CD14-positive monocyte (primary cell): ENCODE results near the gene SUSD5. TPM values are rescaled to one million over a fixed set of nuclear protein-coding genes. Genes with fewer than 3 reads are reported as not detected.

Source experiments
- DNase-seq, 3 donors: peaks; one replicate each; pipeline ENCODE4 v3.0.0-alpha.2; 2011 to 2022
- H2AFZ ChIP-seq: 2 replicates; pipeline ENCODE4 v1.6.0; 2012; ENCODE audit warnings: mild to moderate bottlenecking, low read depth, low read length, inconsistent platforms; ENCODE audit not compliant: insufficient read depth, poor library complexity, severe bottlenecking
- H3K27ac ChIP-seq, 2 donors: 1 replicate in 1 of 2; 2 replicates in 1 of 2; pipeline ENCODE4 v1.5.1; 2012 to 2013; ENCODE audit warnings: low read length in 2 of 2, control low read depth in 1 of 2, inconsistent platforms in 1 of 2, low read depth in 1 of 2, mild to moderate bottlenecking in 1 of 2
- H3K27me3 ChIP-seq, 2 donors: one replicate each; pipeline versions ENCODE4 v1.6.0 to v1.6.1; 2011 to 2013; ENCODE audit warnings: low read length in 2 of 2; ENCODE audit not compliant: control insufficient read depth in 2 of 2, insufficient read depth in 2 of 2
- H3K36me3 ChIP-seq, 2 donors: replicated peaks in 1 of 2; 1 replicate in 1 of 2; 2 replicates in 1 of 2; pipeline versions ENCODE4 v1.5.1 to v1.6.1; 2012 to 2013; ENCODE audit warnings: low read length in 2 of 2, control low read depth in 1 of 2, inconsistent platforms in 1 of 2, mild to moderate bottlenecking in 1 of 2; ENCODE audit not compliant: insufficient read depth in 2 of 2, control insufficient read depth in 1 of 2
- H3K4me1 ChIP-seq, 2 donors: 1 replicate in 1 of 2; 2 replicates in 1 of 2; pipeline versions ENCODE4 v1.5.1 to v1.6.1; 2012 to 2013; ENCODE audit warnings: low read length in 2 of 2, control low read depth in 1 of 2, inconsistent platforms in 1 of 2, mild to moderate bottlenecking in 1 of 2, moderate library complexity in 1 of 2; ENCODE audit not compliant: insufficient read depth in 2 of 2, control insufficient read depth in 1 of 2
- H3K4me2 ChIP-seq: replicated peaks from 2 replicates; pipeline ENCODE3; 2012; ENCODE audit warnings: low read length, moderate library complexity, mild to moderate bottlenecking; ENCODE audit not compliant: poor library complexity, severe bottlenecking; ENCODE audit errors: extremely low read depth
- H3K4me3 ChIP-seq, 3 experiments: fragments of 200-600 bp in 1 of 3; sonication (generic) in 1 of 3; replicated peaks in 1 of 3; 1 replicate in 2 of 3; 2 replicates in 1 of 3; pipeline ENCODE4 v1.5.1; 2011 to 2013; ENCODE audit warnings: low read length in 3 of 3, mild to moderate bottlenecking in 3 of 3, control low read depth in 2 of 3, low read depth in 2 of 3, inconsistent platforms in 1 of 3, moderate library complexity in 1 of 3
- H3K79me2 ChIP-seq: 2 replicates; pipeline ENCODE4 v1.6.0; 2012; ENCODE audit warnings: mild to moderate bottlenecking, control low read depth, inconsistent platforms, low read length, moderate library complexity; ENCODE audit not compliant: insufficient read depth
- H3K9ac ChIP-seq: 2 replicates; pipeline ENCODE4 v1.6.0; 2017; ENCODE audit warnings: low read length, mild to moderate bottlenecking; ENCODE audit not compliant: insufficient read depth, poor library complexity, severe bottlenecking
- H3K9me3 ChIP-seq, 2 donors: replicated peaks in 1 of 2; 1 replicate in 1 of 2; 2 replicates in 1 of 2; pipeline versions ENCODE4 v1.5.1 to v1.6.1; 2012 to 2013; ENCODE audit warnings: low read length in 2 of 2, control low read depth in 1 of 2; ENCODE audit not compliant: control insufficient read depth in 1 of 2, insufficient read depth in 1 of 2
- H4K20me1 ChIP-seq: 2 replicates; pipeline ENCODE4 v1.6.0; 2012; ENCODE audit warnings: mild to moderate bottlenecking, low read length, control low read depth, moderate library complexity; ENCODE audit not compliant: insufficient read depth
- H3K27ac Mint-ChIP-seq, 7 donors: one replicate each; pipeline ENCODE4 v1.8.0; 2020; ENCODE audit warnings: mild to moderate bottlenecking in 7 of 7, mixed read lengths in 7 of 7, moderate library complexity in 6 of 7, inconsistent platforms in 2 of 7
- H3K27me3 Mint-ChIP-seq, 3 donors: one replicate each; pipeline ENCODE4 v1.8.0; 2021 to 2022; ENCODE audit warnings: low read depth in 3 of 3, mild to moderate bottlenecking in 3 of 3, mixed read lengths in 3 of 3, moderate library complexity in 3 of 3, inconsistent platforms in 1 of 3
- H3K36me3 Mint-ChIP-seq, 2 donors: one replicate each; pipeline ENCODE4 v1.8.0; 2020; ENCODE audit warnings: mixed read lengths in 2 of 2, inconsistent platforms in 1 of 2, mild to moderate bottlenecking in 1 of 2
- H3K4me1 Mint-ChIP-seq: one replicate; pipeline ENCODE4 v1.8.0; 2020; ENCODE audit warnings: mild to moderate bottlenecking, mixed read lengths
- H3K4me3 Mint-ChIP-seq, 2 donors: one replicate each; pipeline ENCODE4 v1.8.0; 2020; ENCODE audit warnings: mild to moderate bottlenecking in 2 of 2, mixed read lengths in 2 of 2, moderate library complexity in 1 of 2
- H3K9me3 Mint-ChIP-seq, 7 donors: one replicate each; pipeline ENCODE4 v1.8.0; 2020 to 2022; ENCODE audit warnings: mixed read lengths in 7 of 7, mild to moderate bottlenecking in 6 of 7, moderate library complexity in 6 of 7, inconsistent platforms in 2 of 7
- CTCF ChIP-seq: fragments of 200-600 bp; IDR thresholded peaks from one replicate; pipeline ENCODE4 v1.8.0; 2022; ENCODE audit warnings: antibody characterized with exemption, mild to moderate bottlenecking
- WGBS: methylation state at CpG from one replicate; pipeline ENCODE4 v1.1.5; 2013; ENCODE audit warnings: missing lambda C conversion rate; ENCODE audit not compliant: insufficient coverage; 5-methylcytosine and 5-hydroxymethylcytosine counted together
- intact Hi-C, 2 donors: fragments of 100-400 bp; cut with micrococcal nuclease; formaldehyde crosslinking; loops; one replicate each; pipeline versions ENCODE4 v1.15.0 to v1.15.1; 2023
- polyA plus RNA-seq, 3 donors: library from polyadenylated mRNA; depleted of rRNA in 1 of 3; unstranded in 2 of 3; stranded (reverse) in 1 of 3; fragments of 300-500 nt in 2 of 3; fragments of >200 nt in 1 of 3; fragmentation: Illumina TruSeq in 2 of 3; gene quantifications; 1 replicate in 2 of 3; 2 replicates in 1 of 3; pipeline ENCODE4 v1.2.3, GENCODE V29; 2012 to 2021

SUSD5 gene
- polyA plus RNA-seq, 3 donors, result not detected

DNA sequence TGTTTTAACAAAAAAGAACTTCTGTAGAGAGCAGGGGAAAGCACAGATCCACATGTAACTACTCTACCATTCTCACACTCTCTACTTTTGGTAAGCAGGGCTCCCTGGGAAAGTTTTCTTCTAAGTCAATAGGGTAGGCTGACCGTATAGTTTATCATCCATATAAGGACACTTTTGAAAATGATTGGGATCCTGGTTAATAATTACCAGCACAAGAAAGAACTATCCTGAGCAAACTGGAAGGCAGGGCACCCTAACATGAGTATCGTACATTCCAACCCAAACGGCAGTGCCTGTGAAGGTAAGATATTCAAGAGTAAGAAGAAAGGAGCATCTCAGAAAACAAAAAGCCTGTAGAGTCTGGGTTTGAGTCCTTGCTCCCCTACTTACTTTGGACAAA is 22.1 kb downstream of the SUSD5 start:
- Histone ChIP-seq H3K4me2 (no peak overlapping the region), H2AFZ (no peak overlapping the region), H4K20me1 (no peaks in the 10 kb centered on the region), H3K27me3 (no peaks in the 10 kb centered on the region), H3K4me3 (no peak overlapping the region), H3K9me3 (no peaks in the 10 kb centered on the region), H3K36me3 (no peaks in the 10 kb centered on the region), H3K9ac (no peak overlapping the region), H3K79me2 (no peaks in the 10 kb centered on the region), H3K27ac (no peak overlapping the region), H3K4me1 (no peaks in the 10 kb centered on the region)
- TF ChIP-seq CTCF, result no peak
- H3K4me3 Mint-ChIP-seq, result no peak overlapping the region
- H3K36me3 Mint-ChIP-seq, result no peaks in the 10 kb centered on the region
- DNase-seq, result no peak
- peaks cover 0 to 6% (median 0%) of the 10 kb centered on the region in 7 donors for H3K9me3 Mint-ChIP-seq
- H3K4me1 Mint-ChIP-seq, result no peaks in the 10 kb centered on the region
- H3K27ac Mint-ChIP-seq, result no peak overlapping the region
- intact Hi-C loops, result no loop called here
- H3K27me3 Mint-ChIP-seq, result peaks cover 0 to 2% (median 0%) of the 10 kb centered on the region in 3 donors
- no CpG with 5 or more reads among the region's 3 CpGs for WGBS

DNA sequence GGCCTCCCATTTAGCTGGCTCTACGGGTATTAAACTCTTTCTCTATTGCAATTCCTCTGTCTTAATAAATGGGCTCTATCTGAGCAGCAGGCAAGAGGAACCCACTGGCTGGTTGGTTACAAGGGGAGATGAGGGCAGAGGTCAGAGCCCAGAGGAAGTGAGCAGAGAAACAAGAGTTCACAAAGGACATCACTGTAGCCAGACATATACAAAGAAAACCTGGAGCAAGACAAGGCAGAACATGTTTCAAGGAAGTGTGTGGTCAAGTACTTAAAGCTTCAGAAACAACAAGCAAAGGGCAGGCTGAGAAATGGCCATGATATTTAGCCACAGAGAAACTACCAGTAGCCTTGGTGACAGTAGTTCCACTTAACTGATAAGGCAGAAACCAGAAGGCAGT is 24.3 kb downstream of the SUSD5 start:
- no peaks in the 10 kb centered on the region for H3K27me3 ChIP-seq
- TF ChIP-seq CTCF, result no peak
- H3K27ac ChIP-seq, result no peak overlapping the region
- Mint-ChIP-seq H3K4me3 (no peak overlapping the region), H3K36me3 (no peaks in the 10 kb centered on the region), H3K9me3 (peaks cover 0 to 6% (median 0%) of the 10 kb centered on the region in 7 donors), H3K27me3 (no peaks in the 10 kb centered on the region), H3K27ac (no peak overlapping the region), H3K4me1 (no peaks in the 10 kb centered on the region)
- H3K79me2 ChIP-seq, result no peaks in the 10 kb centered on the region
- H3K4me3 ChIP-seq, result no peak overlapping the region
- DNase-seq, result no peak
- no peaks in the 10 kb centered on the region for H3K36me3 ChIP-seq
- no peak overlapping the region for H2AFZ ChIP-seq
- H3K4me1 ChIP-seq, result no peaks in the 10 kb centered on the region
- no peaks in the 10 kb centered on the region for H3K9me3 ChIP-seq
- intact Hi-C loops, result no loop called here
- no peak overlapping the region for H3K9ac ChIP-seq
- H4K20me1 ChIP-seq, result no peaks in the 10 kb centered on the region
- no CpG with 5 or more reads among the region's 1 CpG for WGBS
- H3K4me2 ChIP-seq, result no peak overlapping the region
